Lung (tissue), 12 donors: ENCODE measurements around the gene FAM217A. TPM values are rescaled to one million over a fixed set of nuclear protein-coding genes. Genes with fewer than 3 reads are reported as not detected.

Experiments used
- ATAC-seq: fragments of 200-7000 bp; cut with Tn5 transposase; one replicate; pipeline ENCODE4 v1.9.1; 2020; ENCODE audit warnings: moderate number of reproducible peaks; ENCODE audit not compliant: insufficient read depth, low FRiP score
- DNase-seq, 3 donors: peaks; one replicate each; pipeline ENCODE4 v3.0.0-alpha.2; 2013 to 2017
- H3K27ac ChIP-seq, 2 donors: one replicate each; pipeline ENCODE4 v1.5.1; 2013; ENCODE audit warnings: mild to moderate bottlenecking in 2 of 2, moderate library complexity in 2 of 2, control low read depth in 1 of 2, inconsistent platforms in 1 of 2, low read depth in 1 of 2, low read length in 1 of 2
- H3K27me3 ChIP-seq, 3 donors: one replicate each; pipeline ENCODE4 v1.5.1; 2013; ENCODE audit warnings: low read length in 2 of 3; ENCODE audit not compliant: control insufficient read depth in 3 of 3, insufficient read depth in 3 of 3
- H3K36me3 ChIP-seq, 4 donors: one replicate each; pipeline ENCODE4 v1.5.1; 2013; ENCODE audit warnings: low read length in 4 of 4, mild to moderate bottlenecking in 1 of 4, moderate library complexity in 1 of 4; ENCODE audit not compliant: control insufficient read depth in 4 of 4, insufficient read depth in 4 of 4
- H3K4me1 ChIP-seq, 5 donors: one replicate each; pipeline ENCODE4 v1.5.1; 2013; ENCODE audit warnings: low read length in 5 of 5, mild to moderate bottlenecking in 2 of 5, moderate library complexity in 1 of 5; ENCODE audit not compliant: control insufficient read depth in 5 of 5, insufficient read depth in 5 of 5
- H3K4me3 ChIP-seq: one replicate; pipeline ENCODE4 v1.5.1; 2013; ENCODE audit warnings: mild to moderate bottlenecking, control low read depth, moderate library complexity
- H3K9ac ChIP-seq, 2 donors: one replicate each; pipeline ENCODE4 v1.5.1; 2013; ENCODE audit warnings: low read length in 2 of 2, control low read depth in 1 of 2; ENCODE audit not compliant: insufficient read depth in 1 of 2
- H3K9me3 ChIP-seq, 4 donors: one replicate each; pipeline ENCODE4 v1.5.1; 2013; ENCODE audit warnings: low read length in 3 of 4, mild to moderate bottlenecking in 1 of 4, moderate library complexity in 1 of 4; ENCODE audit not compliant: control insufficient read depth in 4 of 4, insufficient read depth in 3 of 4
- WGBS, 2 donors: extraction: QIAGEN DNeasy Blood & Tissue Kit; methylation state at CpG; one replicate each; pipeline ENCODE4 v1.1.7; 2013; 5-methylcytosine and 5-hydroxymethylcytosine counted together
- polyA plus RNA-seq, 2 donors: library from polyadenylated mRNA; stranded (reverse); fragments of 200-250 nt; gene quantifications; one replicate each; pipeline ENCODE4 v1.2.1, GENCODE V29; 2013
- total RNA-seq, 2 donors: library from RNA; depleted of rRNA in 1 of 2; stranded (reverse); fragments of >200 nt in 1 of 2; gene quantifications; one replicate each; pipeline ENCODE4 v1.2.1, GENCODE V29; 2014 to 2021
- TF ChIP-seq, protein P1 (sequence below): IDR thresholded peaks from 2 replicates; pipeline ENCODE4 v1.5.1; 2012; ENCODE audit warnings: mild to moderate bottlenecking; ENCODE audit errors: control extremely low read depth, extremely low read depth
- donor health status: control.
- donor health status: control.
- donor health status: Bipolar disorder and iron deficiency.
- donor health status: healthy.
- donor health status: DM: yes; HTN: yes; CAD: no.

The FAM217A gene
- total and polyA plus RNA-seq, 4 donors: not detected

DNA sequence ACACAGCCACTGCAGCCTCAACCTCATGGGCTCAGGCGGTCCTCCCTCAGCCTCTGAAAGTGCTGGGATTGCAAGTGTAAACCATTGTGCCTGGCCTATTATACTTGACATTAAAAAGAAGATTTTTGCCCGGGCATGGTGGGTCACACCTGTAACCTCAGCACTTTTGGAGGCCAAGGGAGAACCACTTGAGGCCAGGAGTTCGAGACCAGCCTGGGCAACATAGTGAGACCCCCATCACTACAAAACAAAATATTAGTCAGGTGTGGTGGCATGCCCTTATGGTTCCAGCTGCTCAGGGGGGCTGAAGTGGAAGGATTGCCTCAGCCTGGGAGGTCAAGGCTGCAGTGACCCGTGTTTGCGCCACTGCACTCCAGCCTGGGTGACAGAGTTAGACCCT lies 42.4 kb downstream of the FAM217A start:
- H3K27me3 ChIP-seq: no peaks in the 10 kb centered on the region
- H3K4me1 ChIP-seq: peaks cover 3 to 6% (median 4%) of the 10 kb centered on the region in 5 donors
- TF ChIP-seq, protein P1, sequence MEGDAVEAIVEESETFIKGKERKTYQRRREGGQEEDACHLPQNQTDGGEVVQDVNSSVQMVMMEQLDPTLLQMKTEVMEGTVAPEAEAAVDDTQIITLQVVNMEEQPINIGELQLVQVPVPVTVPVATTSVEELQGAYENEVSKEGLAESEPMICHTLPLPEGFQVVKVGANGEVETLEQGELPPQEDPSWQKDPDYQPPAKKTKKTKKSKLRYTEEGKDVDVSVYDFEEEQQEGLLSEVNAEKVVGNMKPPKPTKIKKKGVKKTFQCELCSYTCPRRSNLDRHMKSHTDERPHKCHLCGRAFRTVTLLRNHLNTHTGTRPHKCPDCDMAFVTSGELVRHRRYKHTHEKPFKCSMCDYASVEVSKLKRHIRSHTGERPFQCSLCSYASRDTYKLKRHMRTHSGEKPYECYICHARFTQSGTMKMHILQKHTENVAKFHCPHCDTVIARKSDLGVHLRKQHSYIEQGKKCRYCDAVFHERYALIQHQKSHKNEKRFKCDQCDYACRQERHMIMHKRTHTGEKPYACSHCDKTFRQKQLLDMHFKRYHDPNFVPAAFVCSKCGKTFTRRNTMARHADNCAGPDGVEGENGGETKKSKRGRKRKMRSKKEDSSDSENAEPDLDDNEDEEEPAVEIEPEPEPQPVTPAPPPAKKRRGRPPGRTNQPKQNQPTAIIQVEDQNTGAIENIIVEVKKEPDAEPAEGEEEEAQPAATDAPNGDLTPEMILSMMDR: no peak
- no peak overlapping the region for H3K27ac ChIP-seq
- 92 to 96% methylated on average over 5 of the region's 5 CpGs for WGBS, 2 donors
- H3K36me3 ChIP-seq: peaks cover 18 to 31% (median 24%) of the 10 kb centered on the region in 4 donors
- no peak for ATAC-seq
- no peak overlapping the region for H3K4me3 ChIP-seq
- no peak overlapping the region for H3K9ac ChIP-seq
- H3K9me3 ChIP-seq: no peaks in the 10 kb centered on the region
- DNase-seq: no peak

DNA sequence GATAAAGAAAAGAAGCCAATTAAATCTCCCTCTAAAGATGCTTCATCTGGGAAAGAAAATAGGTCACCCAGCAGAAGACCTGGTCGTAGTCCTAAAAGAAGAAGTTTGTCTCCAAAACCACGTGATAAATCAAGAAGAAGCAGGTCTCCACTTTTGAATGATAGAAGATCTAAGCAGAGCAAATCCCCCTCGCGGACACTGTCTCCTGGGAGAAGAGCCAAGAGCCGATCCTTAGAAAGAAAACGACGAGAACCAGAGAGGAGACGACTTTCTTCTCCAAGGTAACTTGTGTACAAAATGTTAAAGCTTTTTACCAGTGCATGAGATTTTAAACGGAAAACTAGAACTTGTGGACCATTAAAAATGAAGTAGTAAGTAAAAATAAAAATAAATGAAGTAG lies 46.5 kb downstream of the FAM217A start:
- WGBS, 2 donors: 76 to 78% methylated on average over 9 of the region's 9 CpGs
- Histone ChIP-seq H3K4me3 (no peak overlapping the region), H3K36me3 (peaks cover 4 to 10% (median 8%) of the 10 kb centered on the region in 4 donors), H3K27ac (no peak overlapping the region), H3K4me1 (peaks cover 0 to 11% (median 6%) of the 10 kb centered on the region in 5 donors), H3K27me3 (no peaks in the 10 kb centered on the region), H3K9me3 (no peaks in the 10 kb centered on the region), H3K9ac (no peak overlapping the region)
- DNase-seq (no peak), ATAC-seq (no peak)
- TF ChIP-seq, protein P1: no peak

- WGBS, 2 donors: 69 to 76% methylated on average over 1 of the region's 1 CpG
- H3K9me3 ChIP-seq: no peaks in the 10 kb centered on the region
- no peaks in the 10 kb centered on the region for H3K27me3 ChIP-seq
- H3K27ac ChIP-seq: no peak overlapping the region
- ATAC-seq (no peak), DNase-seq (no peak)
- peaks cover 0 to 17% (median 6%) of the 10 kb centered on the region in 5 donors for H3K4me1 ChIP-seq
- no peak overlapping the region for H3K4me3 ChIP-seq
- TF ChIP-seq, protein P1: no peak
- no peak overlapping the region for H3K9ac ChIP-seq
- H3K36me3 ChIP-seq: peaks cover 4 to 7% (median 6%) of the 10 kb centered on the region in 4 donors
Observed at GRCh38 chr6:4031442-4031841, 47.5 kb downstream of the FAM217A start.

DNA sequence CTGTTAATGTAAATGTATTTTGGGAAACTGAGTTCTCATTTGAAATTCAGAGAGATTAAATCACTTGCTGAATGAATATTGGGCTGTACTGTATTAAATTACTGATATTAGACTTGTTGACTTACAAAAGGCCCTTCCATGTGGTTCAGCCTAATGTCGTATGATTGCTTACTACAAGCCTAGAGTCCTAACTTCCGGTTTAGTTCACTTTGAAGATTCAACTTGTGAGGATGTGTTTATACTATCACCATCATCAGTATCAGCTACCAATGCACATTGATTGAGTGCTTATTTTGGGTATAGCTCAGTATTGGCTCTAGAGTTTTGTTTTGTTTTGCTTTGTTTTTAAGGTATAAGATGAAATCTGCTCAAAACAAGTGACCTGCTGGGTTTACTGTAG lies 48.3 kb downstream of the FAM217A start:
- Histone ChIP-seq H3K4me3 (no peak overlapping the region), H3K27ac (no peak overlapping the region), H3K36me3 (peaks cover 4 to 7% (median 6%) of the 10 kb centered on the region in 4 donors), H3K9ac (no peak overlapping the region), H3K9me3 (no peaks in the 10 kb centered on the region), H3K4me1 (peaks cover 0 to 20% (median 4%) of the 10 kb centered on the region in 5 donors), H3K27me3 (no peaks in the 10 kb centered on the region)
- DNase-seq: no peak
- TF ChIP-seq, protein P1: no peak
- 55 to 70% methylated on average over 2 of the region's 2 CpGs for WGBS, 2 donors
- no peak for ATAC-seq
